Activated naive CD4-positive, alpha-beta T cell treated with anti-CD3 and anti-CD28 coated beads for 36 hours (primary cell): Measurements from ENCODE around the gene ENTPD2. TPM values are rescaled to one million over a fixed set of nuclear protein-coding genes. Genes with fewer than 3 reads are reported as not detected.

Experiments used
- CTCF ChIA-PET: fragments of 350-600 bp; sonication (Branson Sonifier 250); formaldehyde crosslinking; loops from one replicate; lab custom pipeline; 2021; ENCODE audit warnings: antibody characterized with exemption; lab: Charles Lee
- DNase-seq: peaks from one replicate; pipeline ENCODE4 v3.0.0-alpha.2; 2020
- H3K27ac Mint-ChIP-seq: one replicate; pipeline ENCODE4 v1.8.0; 2021; ENCODE audit warnings: mild to moderate bottlenecking, mixed read lengths
- H3K27me3 Mint-ChIP-seq: one replicate; pipeline ENCODE4 v1.8.0; 2021; ENCODE audit warnings: low read depth, mixed read lengths
- H3K36me3 Mint-ChIP-seq: one replicate; pipeline ENCODE4 v1.8.0; 2021; ENCODE audit warnings: low read depth, mixed read lengths
- H3K4me1 Mint-ChIP-seq: one replicate; pipeline ENCODE4 v1.8.0; 2021; ENCODE audit warnings: low read depth, mixed read lengths
- H3K4me3 Mint-ChIP-seq: one replicate; pipeline ENCODE4 v1.8.0; 2021; ENCODE audit warnings: mild to moderate bottlenecking, moderate library complexity, mixed read lengths
- H3K9me3 Mint-ChIP-seq: one replicate; pipeline ENCODE4 v1.8.0; 2021; ENCODE audit warnings: mixed read lengths
- intact Hi-C: fragments of 100-400 bp; cut with micrococcal nuclease; formaldehyde crosslinking; loops from one replicate; pipeline ENCODE4 v1.15.1; 2023
- total RNA-seq, 2 experiments: library from RNA; stranded (reverse); gene quantifications; one replicate each; pipeline ENCODE4 v1.2.3, GENCODE V29; 2021

Gene ENTPD2
- total RNA-seq: not detected

GRCh38 chr9:137053944-137054931 is at the start of gene ENTPD2:
Gene ENTPD2 (minus strand): TSS chr9:137054061. CDS start chr9:137053997, 64 bp downstream.
- peak; percentile 53 for DNase-seq
- H3K27me3 Mint-ChIP-seq: peaks cover 17% of the 10 kb centered on the region

DNA sequence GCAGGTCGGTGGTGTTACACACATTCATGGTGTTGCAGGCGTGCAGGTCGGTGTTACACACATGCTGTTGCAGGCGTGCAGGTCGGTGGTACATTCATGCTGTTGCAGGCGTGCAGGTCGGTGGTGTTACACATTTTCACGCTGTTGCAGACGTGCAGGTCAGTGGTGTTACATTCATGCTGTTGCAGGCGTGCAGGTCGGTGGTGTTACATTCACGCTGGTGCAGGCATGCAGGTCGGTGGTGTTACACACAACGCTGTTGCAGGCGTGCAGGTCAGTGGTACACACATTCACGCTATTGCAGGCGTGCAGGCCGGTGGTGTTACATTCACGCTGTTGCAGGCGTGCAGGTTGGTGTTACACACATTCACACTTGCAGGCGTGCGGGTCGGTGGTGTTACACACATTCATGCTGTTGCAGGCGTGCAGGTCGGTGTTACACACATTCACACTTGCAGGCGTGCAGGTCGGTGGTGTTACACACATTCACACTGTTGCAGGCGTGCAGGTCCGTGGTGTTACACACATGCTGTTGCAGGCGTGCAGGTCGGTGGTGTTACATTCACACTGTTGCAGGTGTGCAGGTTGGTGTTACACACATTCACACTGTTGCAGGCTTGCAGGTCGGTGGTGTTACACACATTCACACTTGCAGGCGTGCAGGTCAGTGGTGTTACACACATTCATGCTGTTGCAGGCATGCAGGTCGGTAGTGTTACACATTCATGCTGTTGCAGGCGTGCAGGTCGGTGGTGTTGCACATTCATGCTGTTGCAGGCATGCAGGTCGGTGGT is 49.5 kb upstream of the ENTPD2 start:
- Mint-ChIP-seq H3K27ac (no peak overlapping the region), H3K4me1 (no peaks in the 10 kb centered on the region), H3K4me3 (no peak overlapping the region), H3K27me3 (no peaks in the 10 kb centered on the region), H3K9me3 (no peaks in the 10 kb centered on the region), H3K36me3 (peaks cover 6% of the 10 kb centered on the region)
- CTCF ChIA-PET: interaction anchor here (0.6 to 1.6 kb wide), 2 partner anchors 8 to 790 kb away, joined by 3 to 8 read pairs; no protein-coding TSS in a partner anchor
- intact Hi-C loops: no loop called here
- no peak for DNase-seq

More at GRCh38 chr9:137053944-137054931, at the start of gene ENTPD2:
- H3K4me1 Mint-ChIP-seq: peaks cover 5% of the 10 kb centered on the region
- CTCF ChIA-PET: no interaction called here
- H3K27ac Mint-ChIP-seq: no peak within 1 kb of the TSS
- H3K36me3 Mint-ChIP-seq: no peaks in the 10 kb centered on the region
- intact Hi-C loops: no loop called here
- H3K4me3 Mint-ChIP-seq: no peak within 1 kb of the TSS
- H3K9me3 Mint-ChIP-seq: no peaks in the 10 kb centered on the region

- H3K36me3 Mint-ChIP-seq: peaks cover 7% of the 10 kb centered on the region
- H3K27ac Mint-ChIP-seq: no peak overlapping the region
- H3K4me3 Mint-ChIP-seq: no peak overlapping the region
- H3K9me3 Mint-ChIP-seq: no peaks in the 10 kb centered on the region
- no peak for DNase-seq
- CTCF ChIA-PET: no interaction called here
- intact Hi-C loops: no loop called here
- H3K4me1 Mint-ChIP-seq: peaks cover 18% of the 10 kb centered on the region
- no peaks in the 10 kb centered on the region for H3K27me3 Mint-ChIP-seq
Measured at GRCh38 chr9:137099231-137099630, 45.4 kb upstream of the ENTPD2 start.

DNA sequence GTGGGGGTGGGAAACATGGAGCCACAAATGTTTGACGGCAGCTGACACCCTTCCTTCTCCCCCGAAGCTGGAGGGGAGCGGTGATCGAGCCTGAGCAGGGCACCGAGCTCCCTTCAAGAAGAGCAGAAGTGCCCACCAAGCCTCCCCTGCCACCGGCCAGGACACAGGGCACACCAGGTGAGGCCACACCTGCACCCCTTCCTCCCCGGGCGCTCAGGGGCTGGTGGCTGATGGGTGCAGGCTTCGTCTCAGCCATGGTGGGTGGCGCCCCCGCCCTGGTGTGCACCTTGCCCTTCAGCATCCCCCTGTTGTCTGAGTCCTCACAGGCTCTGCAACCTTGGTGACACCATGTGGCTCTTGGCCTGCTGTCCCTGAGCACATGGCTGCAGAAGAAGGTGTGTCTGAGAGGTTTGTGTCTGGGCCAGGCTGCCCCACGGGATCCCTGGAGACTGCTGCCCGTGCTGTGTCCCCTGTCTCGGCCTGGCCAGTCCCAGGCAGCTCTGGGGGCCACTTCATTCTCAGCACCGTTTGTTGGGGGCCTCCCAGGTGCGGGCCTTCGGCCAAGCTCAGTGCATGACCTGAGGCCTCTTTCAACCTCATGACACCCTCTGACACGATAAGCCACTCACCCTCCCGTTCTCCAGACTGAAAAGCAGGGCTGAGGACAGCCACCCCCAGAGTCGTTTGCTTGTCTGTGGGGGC is 44.1 kb upstream of the ENTPD2 start:
- intact Hi-C loops: loop anchor here (2.0 kb wide), 1 partner anchor 53 kb away; no protein-coding TSS in a partner anchor
- no peak overlapping the region for H3K4me3 Mint-ChIP-seq
- H3K27ac Mint-ChIP-seq: no peak overlapping the region
- DNase-seq: no peak
- no peaks in the 10 kb centered on the region for H3K9me3 Mint-ChIP-seq
- H3K4me1 Mint-ChIP-seq: peaks cover 19% of the 10 kb centered on the region
- H3K36me3 Mint-ChIP-seq: peaks cover 7% of the 10 kb centered on the region
- CTCF ChIA-PET: interaction anchor here (0.5 kb wide), 1 partner anchor 23 kb away, joined by 7 read pairs; no protein-coding TSS in a partner anchor
- no peaks in the 10 kb centered on the region for H3K27me3 Mint-ChIP-seq

GRCh38 chr9:137096785-137097546 is 43.1 kb upstream of the ENTPD2 start:
- Mint-ChIP-seq H3K27me3 (no peaks in the 10 kb centered on the region), H3K4me3 (no peak overlapping the region), H3K36me3 (peaks cover 7% of the 10 kb centered on the region), H3K27ac (no peak overlapping the region), H3K4me1 (peaks cover 19% of the 10 kb centered on the region), H3K9me3 (no peaks in the 10 kb centered on the region)
- intact Hi-C loops: loop anchor here (2.0 kb wide), 1 partner anchor 54 kb away; no protein-coding TSS in a partner anchor
- no peak for DNase-seq
- CTCF ChIA-PET: interaction anchor here (0.5 to 1.9 kb wide), 6 partner anchors 23 to 141 kb away, joined by 3 to 7 read pairs (median 5); no protein-coding TSS in a partner anchor

- DNase-seq: peak; percentile 95
- Mint-ChIP-seq H3K27me3 (no peaks in the 10 kb centered on the region), H3K36me3 (peaks cover 7% of the 10 kb centered on the region), H3K4me1 (peaks cover 19% of the 10 kb centered on the region), H3K4me3 (peak overlapping the region; percentile 66), H3K27ac (peak overlapping the region; percentile 88), H3K9me3 (no peaks in the 10 kb centered on the region)
- intact Hi-C loops: loop anchor here (1.0 to 2.0 kb wide), 4 partner anchors 9 to 305 kb away; partner anchors contain the start of genes DPP7 and TMEM141
- CTCF ChIA-PET: interaction anchor here (0.6 to 1.9 kb wide), 16 partner anchors 9 to 309 kb away, joined by 3 to 8 read pairs (median 4); partner anchors contain the start of genes FUT7, MAN1B1 and UAP1L1
Measured at GRCh38 chr9:137095664-137096517, 42.0 kb upstream of the ENTPD2 start.

GRCh38 chr9:137089232-137089947 is 35.5 kb upstream of the ENTPD2 start:
- no peaks in the 10 kb centered on the region for H3K9me3 Mint-ChIP-seq
- intact Hi-C loops: loop anchor here (5.0 kb wide), 2 partner anchors 38 to 687 kb away; partner anchors contain the start of gene SNAPC4
- no peak overlapping the region for H3K27ac Mint-ChIP-seq
- no peak for DNase-seq
- peaks cover 34% of the 10 kb centered on the region for H3K4me1 Mint-ChIP-seq
- no peaks in the 10 kb centered on the region for H3K27me3 Mint-ChIP-seq
- CTCF ChIA-PET: interaction anchor here (1.3 to 1.9 kb wide), 4 partner anchors 21 to 60 kb away, joined by 3 to 7 read pairs (median 4); no protein-coding TSS in a partner anchor
- peaks cover 6% of the 10 kb centered on the region for H3K36me3 Mint-ChIP-seq
- H3K4me3 Mint-ChIP-seq: no peak overlapping the region

GRCh38 chr9:137088121-137088520 is 34.3 kb upstream of the ENTPD2 start:
- Mint-ChIP-seq H3K4me1 (peaks cover 36% of the 10 kb centered on the region), H3K4me3 (peak overlapping the region; percentile 83), H3K27me3 (no peaks in the 10 kb centered on the region), H3K9me3 (no peaks in the 10 kb centered on the region), H3K27ac (no peak overlapping the region), H3K36me3 (peaks cover 6% of the 10 kb centered on the region)
- intact Hi-C loops: loop anchor here (5.0 kb wide), 2 partner anchors 39 to 686 kb away; partner anchors contain the start of gene SNAPC4
- no peak for DNase-seq
- CTCF ChIA-PET: interaction anchor here (1.1 to 1.9 kb wide), 4 partner anchors 11 to 58 kb away, joined by 4 to 7 read pairs (median 4); partner anchors contain the start of gene UAP1L1

DNA sequence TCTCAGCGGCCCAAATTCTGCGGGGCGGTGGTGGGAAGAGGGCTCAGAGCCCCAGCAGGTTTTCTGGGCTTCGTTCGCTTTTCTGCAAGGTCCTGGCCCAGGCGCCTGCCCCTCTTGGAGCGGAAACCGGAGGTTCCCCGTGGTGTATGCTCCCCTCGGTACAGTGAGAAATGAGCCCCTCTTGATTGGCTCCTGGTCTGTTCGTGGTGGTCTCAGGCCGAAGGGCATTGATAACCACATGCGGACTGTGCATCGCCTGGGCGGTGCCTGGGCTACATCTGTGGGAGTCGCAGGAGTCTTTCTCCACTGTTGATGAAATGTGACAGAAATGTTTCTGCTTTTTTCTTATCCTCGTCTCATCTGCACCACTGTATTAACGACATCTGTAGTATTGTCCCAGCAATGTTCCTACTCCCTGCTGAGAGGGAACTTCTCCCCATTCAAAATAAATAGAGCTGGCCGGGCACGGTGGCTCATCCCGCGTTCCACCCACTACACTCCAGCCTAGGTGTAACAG is 33.6 kb upstream of the ENTPD2 start:
- no peaks in the 10 kb centered on the region for H3K27me3 Mint-ChIP-seq
- DNase-seq: peak; percentile 22
- H3K4me3 Mint-ChIP-seq: peak overlapping the region; percentile 83
- H3K27ac Mint-ChIP-seq: peak overlapping the region; percentile 75
- H3K4me1 Mint-ChIP-seq: peaks cover 36% of the 10 kb centered on the region
- CTCF ChIA-PET: interaction anchor here (1.1 to 3.4 kb wide), 8 partner anchors 8 to 58 kb away, joined by 4 to 28 read pairs (median 6); partner anchors contain the start of genes NPDC1 and UAP1L1
- H3K36me3 Mint-ChIP-seq: peaks cover 6% of the 10 kb centered on the region
- H3K9me3 Mint-ChIP-seq: no peaks in the 10 kb centered on the region
- intact Hi-C loops: loop anchor here (1.0 to 5.0 kb wide), 5 partner anchors 8 to 685 kb away; partner anchors contain the start of gene SNAPC4
